SU-DHL-6 (cell line): ENCODE data around the gene CEP72.
"Not testable (repeated sequence)": the region's sequence is repeated elsewhere in the genome, so short reads cannot be mapped to it uniquely, and the experiment has no call there.

Source experiments
- EZH2phosphoT487 ChIP-seq: fragments of 200-600 bp; sonication (generic), shearing (Covaris generic); conservative IDR thresholded peaks from 2 replicates; pipeline ENCODE4 v1.6.1; 2018; ENCODE audit warnings: mild to moderate bottlenecking, antibody characterized with exemption, low read length, moderate library complexity, mixed read lengths
- TF ChIP-seq, protein P1 (sequence below): fragments of 200-600 bp; sonication (generic); IDR thresholded peaks from one replicate; pipeline ENCODE4 v1.5.1; 2017; ENCODE audit warnings: antibody characterized with exemption, mild to moderate bottlenecking, low read length, moderate library complexity; ENCODE audit not compliant: insufficient read depth, poor library complexity, severe bottlenecking

- TF ChIP-seq, protein P1, sequence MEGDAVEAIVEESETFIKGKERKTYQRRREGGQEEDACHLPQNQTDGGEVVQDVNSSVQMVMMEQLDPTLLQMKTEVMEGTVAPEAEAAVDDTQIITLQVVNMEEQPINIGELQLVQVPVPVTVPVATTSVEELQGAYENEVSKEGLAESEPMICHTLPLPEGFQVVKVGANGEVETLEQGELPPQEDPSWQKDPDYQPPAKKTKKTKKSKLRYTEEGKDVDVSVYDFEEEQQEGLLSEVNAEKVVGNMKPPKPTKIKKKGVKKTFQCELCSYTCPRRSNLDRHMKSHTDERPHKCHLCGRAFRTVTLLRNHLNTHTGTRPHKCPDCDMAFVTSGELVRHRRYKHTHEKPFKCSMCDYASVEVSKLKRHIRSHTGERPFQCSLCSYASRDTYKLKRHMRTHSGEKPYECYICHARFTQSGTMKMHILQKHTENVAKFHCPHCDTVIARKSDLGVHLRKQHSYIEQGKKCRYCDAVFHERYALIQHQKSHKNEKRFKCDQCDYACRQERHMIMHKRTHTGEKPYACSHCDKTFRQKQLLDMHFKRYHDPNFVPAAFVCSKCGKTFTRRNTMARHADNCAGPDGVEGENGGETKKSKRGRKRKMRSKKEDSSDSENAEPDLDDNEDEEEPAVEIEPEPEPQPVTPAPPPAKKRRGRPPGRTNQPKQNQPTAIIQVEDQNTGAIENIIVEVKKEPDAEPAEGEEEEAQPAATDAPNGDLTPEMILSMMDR: not testable (repeated sequence)
- TF ChIP-seq EZH2phosphoT487: not testable (repeated sequence)
Measured at GRCh38 chr5:686172-686523, 74.0 kb downstream of the CEP72 start.
